GM12878 (cell line): Measurements from ENCODE around the gene PARN. TPM values are rescaled to one million over a fixed set of nuclear protein-coding genes. Genes with fewer than 3 reads are reported as not detected.

ENCODE experiments used
- BCLAF1 ChIP-seq: fragments of 450-650 bp; IDR thresholded peaks from 2 replicates; pipeline ENCODE4 v1.6.1; 2017; ENCODE audit warnings: antibody characterized with exemption, mild to moderate bottlenecking, moderate library complexity
- RELA ChIP-seq: fragments of 450-650 bp; IDR thresholded peaks from 2 replicates; pipeline ENCODE4 v1.8.0; 2014; ENCODE audit warnings: borderline replicate concordance; ENCODE audit not compliant: partially characterized antibody
- ZNF274 ChIP-seq: IDR thresholded peaks from one replicate; pipeline ENCODE4 v1.8.0; 2011; ENCODE audit not compliant: insufficient read length, insufficient read depth
- polyA plus RNA-seq, 11 experiments: library from polyadenylated mRNA; depleted of rRNA in 4 of 11; unstranded in 6 of 11; stranded (reverse) in 5 of 11; fragments of >200 nt; fragmentation: Nextera tagmentation in 4 of 11; fragmentation: Illumina TruSeq in 1 of 11; extraction: Ambion mirVana in 4 of 11; extraction: Trizol in 1 of 11; gene quantifications; 1 replicate in 1 of 11; 2 replicates in 10 of 11; pipeline versions ENCODE4 v1.2.1 to v1.2.3, GENCODE V29; 2011 to 2016; ENCODE audit warnings: inconsistent platforms in 2 of 11, missing spikeins in 2 of 11, low read depth in 1 of 11
- total RNA-seq, 4 experiments: library from RNA; depleted of rRNA in 3 of 4; stranded (reverse); fragments of >200 nt in 3 of 4; fragmentation: Illumina TruSeq in 1 of 4; extraction: Trizol in 1 of 4; gene quantifications; 2 replicates each; pipeline versions ENCODE4 v1.2.1 to v1.2.3, GENCODE V29; 2013 to 2021
- TF ChIP-seq, protein P1 (sequence below): IDR thresholded peaks from 2 replicates; pipeline ENCODE4 v1.6.1; 2012; ENCODE audit warnings: improper control_type of control experiment, low read depth, low read length; ENCODE audit not compliant: insufficient replicate concordance

PARN gene
- total and polyA plus RNA-seq, 10 of the 15 experiments (the other 5 are each of a cell fraction or from before 2014, with no cell fraction given) = 15.6 to 77.3 (median 47.7) TPM

- TF ChIP-seq RELA = no peak
- TF ChIP-seq ZNF274 = no peak
- TF ChIP-seq, protein P1, sequence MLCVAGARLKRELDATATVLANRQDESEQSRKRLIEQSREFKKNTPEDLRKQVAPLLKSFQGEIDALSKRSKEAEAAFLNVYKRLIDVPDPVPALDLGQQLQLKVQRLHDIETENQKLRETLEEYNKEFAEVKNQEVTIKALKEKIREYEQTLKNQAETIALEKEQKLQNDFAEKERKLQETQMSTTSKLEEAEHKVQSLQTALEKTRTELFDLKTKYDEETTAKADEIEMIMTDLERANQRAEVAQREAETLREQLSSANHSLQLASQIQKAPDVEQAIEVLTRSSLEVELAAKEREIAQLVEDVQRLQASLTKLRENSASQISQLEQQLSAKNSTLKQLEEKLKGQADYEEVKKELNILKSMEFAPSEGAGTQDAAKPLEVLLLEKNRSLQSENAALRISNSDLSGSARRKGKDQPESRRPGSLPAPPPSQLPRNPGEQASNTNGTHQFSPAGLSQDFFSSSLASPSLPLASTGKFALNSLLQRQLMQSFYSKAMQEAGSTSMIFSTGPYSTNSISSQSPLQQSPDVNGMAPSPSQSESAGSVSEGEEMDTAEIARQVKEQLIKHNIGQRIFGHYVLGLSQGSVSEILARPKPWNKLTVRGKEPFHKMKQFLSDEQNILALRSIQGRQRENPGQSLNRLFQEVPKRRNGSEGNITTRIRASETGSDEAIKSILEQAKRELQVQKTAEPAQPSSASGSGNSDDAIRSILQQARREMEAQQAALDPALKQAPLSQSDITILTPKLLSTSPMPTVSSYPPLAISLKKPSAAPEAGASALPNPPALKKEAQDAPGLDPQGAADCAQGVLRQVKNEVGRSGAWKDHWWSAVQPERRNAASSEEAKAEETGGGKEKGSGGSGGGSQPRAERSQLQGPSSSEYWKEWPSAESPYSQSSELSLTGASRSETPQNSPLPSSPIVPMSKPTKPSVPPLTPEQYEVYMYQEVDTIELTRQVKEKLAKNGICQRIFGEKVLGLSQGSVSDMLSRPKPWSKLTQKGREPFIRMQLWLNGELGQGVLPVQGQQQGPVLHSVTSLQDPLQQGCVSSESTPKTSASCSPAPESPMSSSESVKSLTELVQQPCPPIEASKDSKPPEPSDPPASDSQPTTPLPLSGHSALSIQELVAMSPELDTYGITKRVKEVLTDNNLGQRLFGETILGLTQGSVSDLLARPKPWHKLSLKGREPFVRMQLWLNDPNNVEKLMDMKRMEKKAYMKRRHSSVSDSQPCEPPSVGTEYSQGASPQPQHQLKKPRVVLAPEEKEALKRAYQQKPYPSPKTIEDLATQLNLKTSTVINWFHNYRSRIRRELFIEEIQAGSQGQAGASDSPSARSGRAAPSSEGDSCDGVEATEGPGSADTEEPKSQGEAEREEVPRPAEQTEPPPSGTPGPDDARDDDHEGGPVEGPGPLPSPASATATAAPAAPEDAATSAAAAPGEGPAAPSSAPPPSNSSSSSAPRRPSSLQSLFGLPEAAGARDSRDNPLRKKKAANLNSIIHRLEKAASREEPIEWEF = no peak
- TF ChIP-seq BCLAF1 = no peak
Observed at GRCh38 chr16:14678748-14679497, 48.9 kb upstream of the PARN start (continued).
